GM12892 (cell line): Measurements from ENCODE around the gene CELF1.
A peak's percentile ranks its signal among the peaks of the same experiment; 100 is the strongest.
"Not testable (repeated sequence)": the region's sequence is repeated elsewhere in the genome, so short reads cannot be mapped to it uniquely, and the experiment has no call there.

Experiments
- DNase-seq: peaks from one replicate; pipeline ENCODE4 v3.0.0; 2011; ENCODE audit not compliant: insufficient read length
- FAIRE-seq: peaks from 2 replicates; lab custom pipeline; 2011; peaks lifted over from hg19 to GRCh38; lab: Jason Lieb, UNC
- POLR2A ChIP-seq: IDR thresholded peaks from 2 replicates; pipeline ENCODE4 v1.6.1; 2011; ENCODE audit warnings: low read depth, low read length, control low read depth
- POLR2AphosphoS5 ChIP-seq: IDR thresholded peaks from 2 replicates; pipeline ENCODE4 v1.6.1; 2011; ENCODE audit warnings: low read depth, low read length, control low read depth
- TAF1 ChIP-seq: IDR thresholded peaks from 2 replicates; pipeline ENCODE4 v1.6.1; 2011; ENCODE audit warnings: low read depth, mild to moderate bottlenecking, control low read depth, low read length, borderline replicate concordance

Gene CELF1

DNA sequence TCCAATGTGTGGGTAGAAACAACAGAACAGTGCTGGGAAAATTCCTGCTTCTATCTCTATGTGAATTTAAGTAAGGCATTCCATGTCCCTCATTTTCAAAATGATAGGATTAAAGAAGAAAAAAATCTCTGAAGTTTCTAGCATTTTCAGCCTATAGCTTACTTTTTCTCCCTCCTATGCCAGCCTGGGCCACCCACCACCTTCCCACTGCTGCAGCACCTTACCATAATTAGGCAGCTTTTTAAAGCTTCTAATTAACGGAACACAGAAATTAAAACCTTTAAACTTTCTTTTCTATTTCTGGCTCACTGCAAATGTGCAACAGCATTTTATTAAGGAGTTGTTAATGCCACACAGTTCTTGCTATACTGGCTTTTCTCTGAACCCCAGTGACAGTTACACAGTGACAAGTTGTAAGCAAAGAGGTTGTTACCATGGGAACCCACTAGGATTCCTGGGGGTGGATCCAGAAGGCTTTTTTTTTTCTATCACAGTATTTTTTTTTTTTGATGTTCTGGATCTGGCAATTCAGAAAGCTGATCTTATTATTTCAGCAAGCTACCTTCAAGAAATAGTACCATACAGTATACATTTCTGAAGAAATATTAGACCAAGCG lies 20.2 kb downstream of the CELF1 start:
- FAIRE-seq, result no peak
- TF ChIP-seq POLR2A, result no peak
- TF ChIP-seq TAF1, result no peak
- no peak for TF ChIP-seq POLR2AphosphoS5
- no peak for DNase-seq

DNA sequence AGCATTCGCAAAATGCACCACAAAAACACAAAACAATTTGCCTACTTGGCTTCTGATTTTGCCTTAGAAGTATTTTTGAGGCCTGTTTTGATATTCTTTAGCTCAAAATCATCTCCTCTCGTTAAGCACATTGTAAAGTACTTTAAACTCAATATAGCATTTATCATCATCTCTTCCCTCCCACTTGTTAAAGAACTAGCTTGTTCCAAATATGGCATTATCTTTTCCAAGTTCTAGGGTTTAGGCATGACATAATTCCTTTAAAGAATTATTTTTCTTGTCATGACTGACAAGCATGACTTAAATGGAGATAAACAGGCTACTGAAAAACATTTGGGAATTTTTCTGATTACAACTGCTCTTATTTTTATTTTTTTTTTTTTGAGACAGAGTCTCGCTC lies 21.3 kb downstream of the CELF1 start:
- FAIRE-seq, result no peak

DNA sequence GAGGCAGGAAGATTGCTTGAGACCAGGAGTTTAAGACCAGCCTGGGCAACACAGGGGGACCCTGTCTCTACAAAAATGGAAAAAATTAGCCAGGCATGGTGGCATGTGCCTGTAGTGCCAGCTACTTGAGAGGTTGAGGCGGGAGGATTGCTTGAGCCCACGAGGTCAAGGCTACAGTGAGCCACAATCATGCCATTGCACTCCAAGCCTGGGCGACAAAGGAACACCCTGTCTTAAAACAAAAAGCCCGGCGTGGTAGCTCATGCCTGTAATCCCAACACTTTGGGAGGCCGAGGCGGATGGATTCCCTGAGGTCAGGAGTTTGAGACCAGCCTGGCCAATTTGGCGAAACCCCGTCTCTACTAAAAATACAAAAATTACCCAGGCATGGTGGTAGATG lies 22.2 kb downstream of the CELF1 start:
- not testable (repeated sequence) for FAIRE-seq, DNase-seq

More for the DNA sequence above, 21.3 kb downstream of the CELF1 start:
- TF ChIP-seq POLR2A, result no peak
- TF ChIP-seq POLR2AphosphoS5, result no peak
- no peak for TF ChIP-seq TAF1
- DNase-seq, result no peak

DNA sequence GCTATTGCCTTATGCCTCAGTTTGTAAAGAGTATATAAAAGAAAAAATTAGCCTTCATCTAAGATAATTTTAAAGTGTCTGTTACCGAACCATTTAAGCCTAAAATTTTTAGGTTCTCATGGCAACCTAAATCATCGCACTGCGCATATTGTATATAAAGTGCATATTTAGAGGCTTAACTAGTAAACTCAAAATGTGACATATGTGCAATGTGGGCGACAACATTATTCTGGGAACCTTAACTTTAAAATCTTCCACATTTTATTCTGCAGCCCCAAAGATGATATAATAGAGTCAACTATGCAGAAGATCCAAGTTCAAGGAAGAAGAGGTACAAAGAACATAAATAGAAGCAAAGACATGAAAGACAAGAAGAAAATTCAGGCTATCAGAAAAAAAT lies 23.0 kb downstream of the CELF1 start:
- DNase-seq (no peak), FAIRE-seq (no peak)
- TF ChIP-seq POLR2AphosphoS5 (no peak), POLR2A (no peak), TAF1 (no peak)

DNA sequence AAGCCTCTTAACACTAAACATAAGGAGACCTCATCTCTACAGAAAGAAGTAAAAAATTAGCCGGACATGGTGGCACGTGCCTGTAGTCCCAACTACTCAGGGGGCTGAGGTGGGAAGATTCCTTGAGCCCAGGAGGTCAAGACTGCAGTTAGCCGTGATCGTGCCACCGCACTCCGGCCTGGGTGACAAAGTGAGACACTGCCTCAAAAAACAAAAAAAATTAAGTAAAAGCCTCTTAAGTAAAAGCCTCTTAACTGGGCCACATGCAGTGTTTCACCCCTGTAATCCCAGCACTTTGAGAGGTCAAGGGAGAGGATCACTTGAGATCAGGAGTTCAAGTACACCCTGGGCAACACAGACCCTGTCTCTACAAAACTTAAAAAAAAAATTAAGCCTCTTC lies 25.7 kb downstream of the CELF1 start:
- FAIRE-seq (no peak), DNase-seq (no peak)
- TF ChIP-seq POLR2AphosphoS5, result no peak
- TF ChIP-seq POLR2A, result no peak
- no peak for TF ChIP-seq TAF1

DNA sequence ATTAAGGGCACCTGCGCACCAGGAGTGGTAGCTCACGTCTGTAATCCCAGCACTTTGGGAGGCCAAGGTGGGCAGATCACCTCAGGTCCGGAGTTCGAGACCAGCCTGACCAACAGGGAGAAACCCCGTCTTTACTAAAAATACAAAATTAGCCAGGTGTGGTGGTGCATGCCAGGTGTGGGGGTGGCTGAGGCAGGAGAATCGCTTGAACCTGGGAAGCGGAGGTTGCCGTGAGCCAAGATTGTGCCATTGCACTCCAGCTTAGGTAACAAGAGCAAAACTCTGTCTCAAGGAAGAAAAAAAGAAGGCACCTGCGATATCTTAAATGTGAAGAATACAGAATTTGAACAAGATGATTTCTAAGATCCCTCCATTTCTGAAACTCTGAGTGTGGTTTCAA lies 26.9 kb downstream of the CELF1 start:
- DNase-seq, FAIRE-seq: not testable (repeated sequence)

DNA sequence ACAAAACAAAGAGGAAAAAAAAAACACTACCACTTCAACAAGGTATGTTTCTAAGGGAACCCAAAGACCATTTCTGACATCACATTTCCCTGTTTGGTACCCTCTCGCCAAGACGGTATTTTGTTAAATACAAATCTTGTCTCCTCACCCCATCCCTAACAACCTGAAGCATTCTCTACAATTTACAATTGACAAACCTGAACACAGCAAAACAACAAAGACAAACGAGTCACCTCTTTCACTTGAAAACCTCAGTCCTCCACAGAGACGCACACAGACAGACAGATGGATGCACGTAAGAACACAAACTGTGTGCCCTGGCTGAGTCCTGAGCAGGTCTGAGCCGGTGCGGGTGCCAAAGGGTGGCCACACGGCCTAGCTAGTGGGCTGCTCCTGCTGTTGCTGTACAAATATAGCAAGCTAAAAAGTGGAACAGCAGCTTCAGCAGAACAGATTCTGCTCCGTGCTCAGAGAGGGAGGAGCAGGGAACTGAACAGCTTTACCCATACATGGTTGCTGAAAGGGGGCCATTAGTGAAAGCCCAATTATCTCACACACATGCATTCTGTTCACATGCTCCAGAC lies 28.5 kb downstream of the CELF1 start:
- DNase-seq, result no peak
- TF ChIP-seq TAF1 (no peak), POLR2A (no peak), POLR2AphosphoS5 (no peak)
- no peak for FAIRE-seq

DNA sequence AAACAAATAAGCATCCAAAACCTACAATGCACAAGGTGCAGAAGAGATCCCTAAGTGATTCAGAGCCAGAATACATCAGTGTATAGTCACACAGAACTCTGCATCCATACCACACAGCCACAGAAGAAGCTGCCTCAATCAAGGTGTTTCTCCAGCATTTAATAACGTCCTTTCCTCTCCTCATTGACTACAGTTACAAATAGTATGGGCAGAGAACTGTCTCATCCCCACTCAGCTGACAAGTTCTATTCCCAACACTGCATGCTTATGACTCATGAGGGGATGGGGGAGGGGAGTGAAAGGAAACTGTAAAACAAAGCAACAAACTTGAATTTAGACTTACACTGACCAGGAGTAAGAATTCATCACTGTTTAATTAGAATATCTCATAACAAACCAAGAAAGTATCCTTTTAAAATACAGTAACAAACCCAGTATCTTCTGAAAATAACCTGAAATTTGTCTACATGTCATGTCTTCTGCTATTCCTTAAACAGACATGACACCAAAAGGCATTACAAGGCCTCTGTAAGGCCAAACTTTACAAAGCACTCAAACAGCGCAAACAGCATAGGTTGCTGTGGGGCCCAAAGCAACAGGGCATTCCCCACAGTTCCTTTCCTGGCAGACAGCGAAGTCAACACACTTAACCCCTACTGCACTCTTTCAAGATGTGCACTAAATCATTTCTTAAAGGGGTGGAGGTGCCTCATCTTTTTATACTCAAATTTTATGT lies 29.3 kb downstream of the CELF1 start:
- FAIRE-seq (peak; percentile 91), DNase-seq (no peak)
- no peak for TF ChIP-seq POLR2AphosphoS5
- TF ChIP-seq POLR2A, result no peak
- no peak for TF ChIP-seq TAF1

DNA sequence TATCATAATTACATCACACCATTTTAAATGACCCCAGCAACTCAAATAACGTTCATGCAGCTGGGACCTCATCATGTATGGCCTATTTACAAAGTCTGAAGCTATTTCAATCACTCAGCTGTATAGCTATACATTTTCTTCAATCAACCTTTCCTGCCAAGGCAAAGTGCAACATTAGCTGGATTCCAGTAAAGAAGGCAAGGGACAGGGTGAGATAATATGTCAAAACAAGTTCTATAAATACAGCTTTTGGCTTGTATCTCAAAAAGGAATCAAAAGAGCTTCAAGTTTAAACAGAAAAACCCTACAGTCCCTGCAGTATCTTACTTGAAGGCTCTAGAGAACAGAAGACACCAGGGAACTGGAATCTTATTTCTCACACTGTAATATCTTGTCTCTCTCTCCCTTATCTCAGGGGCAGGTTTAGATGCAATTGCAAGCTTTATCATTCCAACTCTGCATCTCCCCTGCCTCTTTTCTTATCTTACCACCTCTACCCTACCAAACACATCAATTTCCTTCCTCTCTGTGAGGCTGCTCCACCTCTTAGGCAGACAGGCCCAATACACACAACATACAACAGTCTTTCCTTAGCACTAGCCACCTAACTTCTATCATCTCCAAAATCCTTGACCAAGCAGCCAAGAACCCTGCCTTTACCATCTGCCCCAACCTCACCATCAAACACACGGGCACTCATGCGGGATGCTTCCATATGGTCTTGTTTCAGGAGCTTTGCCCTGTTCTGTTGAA lies 34.5 kb downstream of the CELF1 start:
- FAIRE-seq, result peak; percentile 24
- TF ChIP-seq POLR2A (no peak), TAF1 (no peak), POLR2AphosphoS5 (no peak)
- DNase-seq, result no peak

DNA sequence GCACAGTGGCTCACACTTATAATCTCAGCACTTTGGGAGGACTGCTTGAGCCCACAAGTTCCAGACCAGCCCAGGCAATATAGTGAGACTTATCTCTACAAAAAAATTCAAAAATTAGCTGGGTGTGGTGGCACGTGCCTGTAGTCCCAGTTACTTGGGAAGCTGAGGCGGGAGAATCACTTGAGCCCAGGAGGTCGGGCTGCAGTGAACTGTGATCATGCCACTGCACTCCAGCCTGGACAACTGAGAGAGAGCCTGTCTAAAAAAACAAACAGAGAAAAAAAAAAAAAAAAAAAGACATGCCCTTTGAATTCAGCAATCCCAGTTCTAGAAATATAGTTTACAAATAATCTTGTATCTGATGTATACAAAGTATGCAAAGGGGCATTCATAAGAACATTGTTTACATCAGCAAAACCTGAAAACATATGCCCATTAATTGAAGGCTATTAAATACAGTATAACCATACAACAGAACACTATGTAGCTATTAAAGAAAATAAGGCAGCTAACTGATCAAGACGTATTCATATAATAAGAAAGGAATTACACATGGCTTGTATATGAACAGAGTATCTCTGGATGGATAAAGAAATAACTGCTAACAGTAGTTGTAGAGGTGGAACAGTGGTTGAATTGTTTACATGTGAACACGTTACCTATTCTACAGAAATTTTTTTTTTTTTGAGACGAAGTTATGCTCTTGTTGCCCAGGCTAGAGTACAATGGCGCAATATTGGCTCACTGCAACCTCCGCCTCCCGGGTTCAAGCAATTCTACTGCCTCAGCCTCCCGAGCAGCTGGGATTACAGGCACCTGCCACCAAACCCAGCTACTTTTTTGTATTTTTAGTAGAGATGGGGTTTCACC lies 35.7 kb downstream of the CELF1 start:
- no peak for TF ChIP-seq POLR2AphosphoS5
- TF ChIP-seq POLR2A, result no peak
- no peak for TF ChIP-seq TAF1
- DNase-seq, result no peak
- FAIRE-seq, result peak; percentile 36

DNA sequence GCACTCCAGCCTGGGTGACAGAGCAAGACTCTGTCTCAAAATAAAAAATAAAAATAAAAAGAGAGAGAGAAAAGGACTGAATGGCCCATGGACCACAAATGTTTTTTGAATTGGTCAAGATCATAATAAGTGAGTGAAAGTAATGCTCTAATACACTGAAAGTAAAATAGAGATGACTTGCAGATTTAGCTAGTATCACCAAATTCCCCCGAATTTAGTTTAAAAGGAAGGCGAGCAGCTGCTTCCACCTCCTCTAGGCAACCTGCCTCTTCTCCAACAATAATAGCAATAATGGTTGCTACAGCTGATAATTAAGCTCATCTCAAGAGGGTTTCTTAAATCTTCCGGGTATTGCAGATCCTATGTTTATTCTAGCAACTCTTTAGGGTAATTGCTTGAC lies 36.8 kb downstream of the CELF1 start:
- no peak for DNase-seq
- no peak for FAIRE-seq

More for the DNA sequence above, 36.8 kb downstream of the CELF1 start:
- TF ChIP-seq POLR2A, result no peak
- TF ChIP-seq POLR2AphosphoS5, result no peak
- no peak for TF ChIP-seq TAF1
